Cardiac fibroblast (primary cell): ENCODE results near the gene OR8B3.
A peak's percentile ranks its signal among the peaks of the same experiment; 100 is the strongest.

Experiments
- DNase-seq, 2 donors: peaks; one replicate each; pipeline versions ENCODE4 v3.0.0 to v3.0.0-alpha.2; 2010; ENCODE audit warnings: low read depth in 2 of 2
- H3K4me3 ChIP-seq, 2 donors: replicated peaks in 1 of 2; 1 replicate in 1 of 2; 2 replicates in 1 of 2; pipeline ENCODE4 v1.5.1; 2011; ENCODE audit warnings: low read depth in 2 of 2, low read length in 2 of 2, mild to moderate bottlenecking in 2 of 2, moderate library complexity in 1 of 2
- TF ChIP-seq, protein P1 (sequence below): IDR thresholded peaks from one replicate; pipeline ENCODE4 v1.5.1; 2011; ENCODE audit warnings: low read depth, mild to moderate bottlenecking, low read length, inconsistent platforms

The OR8B3 gene, protein sequence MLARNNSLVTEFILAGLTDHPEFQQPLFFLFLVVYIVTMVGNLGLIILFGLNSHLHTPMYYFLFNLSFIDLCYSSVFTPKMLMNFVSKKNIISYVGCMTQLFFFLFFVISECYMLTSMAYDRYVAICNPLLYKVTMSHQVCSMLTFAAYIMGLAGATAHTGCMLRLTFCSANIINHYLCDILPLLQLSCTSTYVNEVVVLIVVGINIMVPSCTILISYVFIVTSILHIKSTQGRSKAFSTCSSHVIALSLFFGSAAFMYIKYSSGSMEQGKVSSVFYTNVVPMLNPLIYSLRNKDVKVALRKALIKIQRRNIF

DNA sequence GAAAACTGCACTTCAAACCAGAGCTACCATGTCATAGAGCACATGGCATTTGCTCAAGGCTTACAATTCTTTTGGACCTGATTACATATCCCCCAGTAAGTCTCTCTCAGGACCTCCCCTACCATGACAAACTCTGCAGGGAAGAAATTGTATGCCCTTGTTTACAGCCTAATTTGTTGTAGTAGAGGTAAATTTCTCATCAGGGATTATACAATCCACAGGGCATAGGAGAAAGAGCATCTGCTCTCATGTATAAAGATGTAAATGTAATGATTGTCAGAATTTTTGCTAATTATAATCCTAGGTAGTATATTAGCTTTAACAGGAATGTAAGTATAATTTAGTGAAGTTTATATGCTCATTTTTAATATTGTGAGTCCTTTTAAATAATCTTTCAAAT lies at the start of gene OR8B3:
OR8B3 (minus strand) TSS at position 101 of the 400 bp plus-strand sequence. CDS start 1,673 bp downstream, outside the sequence.
- no peak within 1 kb of the TSS for H3K4me3 ChIP-seq
- TF ChIP-seq, protein P1, sequence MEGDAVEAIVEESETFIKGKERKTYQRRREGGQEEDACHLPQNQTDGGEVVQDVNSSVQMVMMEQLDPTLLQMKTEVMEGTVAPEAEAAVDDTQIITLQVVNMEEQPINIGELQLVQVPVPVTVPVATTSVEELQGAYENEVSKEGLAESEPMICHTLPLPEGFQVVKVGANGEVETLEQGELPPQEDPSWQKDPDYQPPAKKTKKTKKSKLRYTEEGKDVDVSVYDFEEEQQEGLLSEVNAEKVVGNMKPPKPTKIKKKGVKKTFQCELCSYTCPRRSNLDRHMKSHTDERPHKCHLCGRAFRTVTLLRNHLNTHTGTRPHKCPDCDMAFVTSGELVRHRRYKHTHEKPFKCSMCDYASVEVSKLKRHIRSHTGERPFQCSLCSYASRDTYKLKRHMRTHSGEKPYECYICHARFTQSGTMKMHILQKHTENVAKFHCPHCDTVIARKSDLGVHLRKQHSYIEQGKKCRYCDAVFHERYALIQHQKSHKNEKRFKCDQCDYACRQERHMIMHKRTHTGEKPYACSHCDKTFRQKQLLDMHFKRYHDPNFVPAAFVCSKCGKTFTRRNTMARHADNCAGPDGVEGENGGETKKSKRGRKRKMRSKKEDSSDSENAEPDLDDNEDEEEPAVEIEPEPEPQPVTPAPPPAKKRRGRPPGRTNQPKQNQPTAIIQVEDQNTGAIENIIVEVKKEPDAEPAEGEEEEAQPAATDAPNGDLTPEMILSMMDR: no peak
- DNase-seq: no peak

- TF ChIP-seq, protein P1: no peak
- no peak overlapping the region for H3K4me3 ChIP-seq
- peak in 1 of 2 donors; percentile 29 for DNase-seq
Observed at GRCh38 chr11:124446916-124447315, 48.1 kb upstream of the OR8B3 start.

DNA sequence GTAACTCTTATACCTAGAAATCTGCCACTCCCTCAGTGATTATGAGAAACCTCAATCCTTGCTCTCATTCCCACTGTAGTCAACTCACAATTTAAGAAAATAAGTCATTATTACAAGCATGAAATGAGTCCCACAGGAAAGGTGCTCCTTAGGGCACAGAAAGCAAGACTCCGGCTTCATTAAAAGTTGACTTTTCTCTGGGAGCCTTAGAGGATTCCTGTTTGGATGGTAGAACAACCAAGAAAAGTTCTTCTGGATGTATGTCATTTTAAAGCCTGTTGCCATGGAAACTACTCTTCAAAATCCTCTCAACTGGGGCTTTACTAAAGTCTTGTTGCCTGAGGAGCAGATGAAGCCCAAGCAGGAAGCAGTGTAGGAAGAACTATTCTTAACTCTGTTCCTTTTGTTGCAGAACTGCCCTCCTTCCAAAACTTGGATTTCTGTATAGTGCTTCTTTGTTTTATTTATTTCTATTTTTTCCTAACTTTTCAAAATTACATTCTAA lies 46.9 kb upstream of the OR8B3 start, which contains the start of gene OR8B8:
OR8B8 (minus strand) TSS at position 51 of the 505 bp plus-strand sequence. CDS start 4,611 bp downstream, outside the sequence.
- TF ChIP-seq, protein P1: no peak
- H3K4me3 ChIP-seq: no peak within 1 kb of the TSS
- no peak for DNase-seq

- no peak overlapping the region for H3K4me3 ChIP-seq
- TF ChIP-seq, protein P1: no peak
- no peak for DNase-seq
Observed at GRCh38 chr11:124442847-124443246, 44.0 kb upstream of the OR8B3 start.

GRCh38 chr11:124442442-124442841 lies 43.6 kb upstream of the OR8B3 start:
- H3K4me3 ChIP-seq: no peak overlapping the region
- TF ChIP-seq, protein P1: peak; percentile 2
- DNase-seq: peak; percentile 19 to 37

DNA sequence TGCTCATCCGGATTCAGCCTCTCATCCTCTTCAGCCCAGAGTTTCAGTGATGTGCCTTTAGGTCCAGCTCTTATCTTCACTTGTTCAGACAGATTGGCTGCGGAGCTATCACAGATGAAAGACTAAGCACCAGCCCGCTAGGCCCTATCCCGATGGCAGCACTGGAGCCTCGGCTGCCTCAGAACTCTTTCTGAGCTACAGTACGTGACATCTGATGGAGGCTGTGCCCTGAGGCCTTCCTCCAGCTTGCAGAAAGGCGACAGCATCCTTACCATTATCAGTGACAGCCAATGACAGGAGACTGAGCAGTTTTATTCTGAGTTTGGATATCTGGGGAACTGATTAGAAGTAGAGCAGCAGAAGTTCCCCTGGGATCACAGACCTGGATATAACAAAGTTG lies 42.7 kb upstream of the OR8B3 start:
- no peak for DNase-seq
- TF ChIP-seq, protein P1: no peak
- H3K4me3 ChIP-seq: no peak overlapping the region
